GM12878 (cell line): ENCODE measurements around the gene DTL. TPM values are rescaled to one million over a fixed set of nuclear protein-coding genes. Genes with fewer than 3 reads are reported as not detected.

ENCODE experiments used
- ATAC-seq: fragments of 200-7000 bp; cut with Tn5 transposase; 3 replicates; pipeline ENCODE4 v1.9.1; 2020; ENCODE audit warnings: mild to moderate bottlenecking, moderate library complexity
- BruUV-seq: library from RNA; stranded (reverse); fragments of 400-500 nt; replicated peaks from 2 replicates; lab custom pipeline; 2021; lab: Mats Ljungman, UMichigan
- CTCF ChIA-PET: fragments of 300-600 bp; sonication (Branson Sonifier 250); formaldehyde crosslinking; extraction: SDS; loops from one replicate; lab custom pipeline; 2021; ENCODE audit warnings: inconsistent platforms; lab: Yijun Ruan, JAX
- POLR2A ChIA-PET: fragments of 350-600 bp; formaldehyde crosslinking; extraction: SDS; loops from one replicate; lab custom pipeline; 2021; ENCODE audit warnings: inconsistent platforms; lab: Charles Lee
- RAD21 ChIA-PET: fragments of 300-600 bp; sonication (Branson Sonifier 250); formaldehyde crosslinking; loops from one replicate; lab custom pipeline; 2023; ENCODE audit warnings: antibody characterized with exemption; ENCODE audit not compliant: unreplicated experiment; lab: Charles Lee
- SMC1A ChIA-PET: fragments of 300-600 bp; sonication (Branson Sonifier 250); formaldehyde crosslinking; loops from one replicate; lab custom pipeline; 2023; ENCODE audit not compliant: unreplicated experiment, uncharacterized antibody; lab: Charles Lee
- DNase-seq: peaks from one replicate; pipeline ENCODE4 v3.0.0-alpha.2; 2011; ENCODE audit warnings: low read depth, low spot score
- FAIRE-seq: peaks from 3 replicates; lab custom pipeline; 2011; peaks lifted over from hg19 to GRCh38; lab: Jason Lieb, UNC
- H2AFZ ChIP-seq: 2 replicates; pipeline ENCODE4 v1.6.0; 2011; ENCODE audit warnings: low read depth, low read length, control low read depth; ENCODE audit not compliant: control insufficient read depth
- H3K27ac ChIP-seq: 2 replicates; pipeline ENCODE4 v1.5.1; 2011; ENCODE audit warnings: control low read depth; ENCODE audit not compliant: control insufficient read depth, insufficient read depth
- H3K27me3 ChIP-seq, 2 experiments: replicated peaks in 1 of 2; 2 replicates each; pipeline versions ENCODE4 v1.6.0 to v1.6.1; 2011; ENCODE audit warnings: low read length in 1 of 2; ENCODE audit not compliant: control insufficient read depth in 2 of 2, insufficient read depth in 2 of 2
- H3K36me3 ChIP-seq, 2 experiments: 2 replicates each; pipeline ENCODE4 v1.5.1; 2011; ENCODE audit warnings: low read length in 1 of 2; ENCODE audit not compliant: control insufficient read depth in 2 of 2, insufficient read depth in 2 of 2
- H3K4me1 ChIP-seq: 2 replicates; pipeline ENCODE4 v1.6.1; 2011; ENCODE audit warnings: mild to moderate bottlenecking, low read length, moderate library complexity, mixed read lengths; ENCODE audit not compliant: control insufficient read depth, insufficient read depth
- H3K4me2 ChIP-seq: 2 replicates; pipeline ENCODE4 v1.6.0; 2011; ENCODE audit warnings: control low read depth; ENCODE audit not compliant: control insufficient read depth, insufficient read depth
- H3K4me3 ChIP-seq: fragments of 200-600 bp; sonication (generic); 2 replicates; pipeline ENCODE4 v1.5.1; 2016
- H3K79me2 ChIP-seq: 2 replicates; pipeline ENCODE4 v1.6.0; 2011; ENCODE audit warnings: low read length; ENCODE audit not compliant: control insufficient read depth, insufficient read depth
- H3K9ac ChIP-seq: 2 replicates; pipeline ENCODE4 v1.8.0; 2011; ENCODE audit warnings: low read length, control low read depth, mixed read lengths; ENCODE audit not compliant: control insufficient read depth, insufficient read depth
- H3K9me3 ChIP-seq: replicated peaks from 3 replicates; pipeline ENCODE4 v1.5.1; 2011; ENCODE audit warnings: mild to moderate bottlenecking, low read length; ENCODE audit not compliant: control insufficient read depth, insufficient read depth
- H4K20me1 ChIP-seq: 2 replicates; pipeline ENCODE4 v1.6.0; 2011; ENCODE audit not compliant: control insufficient read depth, insufficient read depth
- BCL3 ChIP-seq: IDR thresholded peaks from 2 replicates; pipeline ENCODE4 v1.6.1; 2011; ENCODE audit warnings: borderline replicate concordance, low read depth, mild to moderate bottlenecking, moderate library complexity, low read length; ENCODE audit not compliant: insufficient read depth, poor library complexity, severe bottlenecking
- FOXM1 ChIP-seq: IDR thresholded peaks from 2 replicates; pipeline ENCODE4 v1.6.1; 2012; ENCODE audit warnings: low read depth, mild to moderate bottlenecking, inconsistent platforms, low read length, moderate library complexity
- HCFC1 ChIP-seq: fragments of 150-350 bp; IDR thresholded peaks from 2 replicates; pipeline ENCODE4 v1.6.1; 2014; ENCODE audit warnings: low read length
- IKZF2 ChIP-seq, 2 experiments: fragments of 450-650 bp; IDR thresholded peaks; 2 replicates each; pipeline ENCODE4 v1.6.1; 2017; ENCODE audit warnings: mild to moderate bottlenecking in 2 of 2, moderate library complexity in 2 of 2
- JUNB ChIP-seq: IDR thresholded peaks from 2 replicates; pipeline ENCODE4 v1.6.1; 2016; ENCODE audit warnings: antibody characterized with exemption, mild to moderate bottlenecking
- NKRF ChIP-seq: fragments of 450-650 bp; conservative IDR thresholded peaks from 2 replicates; pipeline ENCODE4 v1.6.1; 2017; ENCODE audit warnings: mild to moderate bottlenecking, moderate library complexity
- NRF1 ChIP-seq: conservative IDR thresholded peaks from 2 replicates; pipeline ENCODE4 v1.6.1; 2011; ENCODE audit warnings: mild to moderate bottlenecking, low read depth, low read length, improper control_type of control experiment
- RAD21 ChIP-seq: IDR thresholded peaks from 2 replicates; pipeline ENCODE4 v1.6.1; 2011; ENCODE audit warnings: mild to moderate bottlenecking, low read depth, low read length, moderate library complexity; ENCODE audit not compliant: insufficient read depth
- SRF ChIP-seq, 2 experiments: IDR thresholded peaks; 2 replicates each; pipeline ENCODE4 v1.6.1; 2011; ENCODE audit warnings: low read depth in 2 of 2, low read length in 2 of 2, mild to moderate bottlenecking in 1 of 2, moderate library complexity in 1 of 2
- USF1 ChIP-seq: IDR thresholded peaks from 2 replicates; pipeline ENCODE4 v1.6.1; 2011; ENCODE audit warnings: borderline replicate concordance, low read depth, mild to moderate bottlenecking, moderate library complexity, mixed read lengths, low read length; ENCODE audit not compliant: insufficient read depth; ENCODE audit errors: extremely low read length
- ZNF274 ChIP-seq: IDR thresholded peaks from one replicate; pipeline ENCODE4 v1.8.0; 2011; ENCODE audit not compliant: insufficient read length, insufficient read depth
- WGBS: methylation state at CpG from one replicate; pipeline ENCODE4 v1.1.6; 2016; ENCODE audit warnings: low lambda C conversion rate; ENCODE audit not compliant: insufficient replicate concordance, insufficient coverage; ENCODE audit errors: missing lambda C conversion rate; 5-methylcytosine and 5-hydroxymethylcytosine counted together
- in situ Hi-C: fragments of 300-500 bp; cut with MboI; formaldehyde crosslinking; loops from 9 replicates; pipeline ENCODE4 v1.14.3; 2018; ENCODE audit warnings: mixed read lengths
- intact Hi-C: fragments of 100-400 bp; cut with micrococcal nuclease; formaldehyde crosslinking; loops from one replicate; pipeline ENCODE4 v1.14.2; 2022; ENCODE audit not compliant: unreplicated experiment
- polyA plus RNA-seq, 11 experiments: library from polyadenylated mRNA; depleted of rRNA in 4 of 11; unstranded in 6 of 11; stranded (reverse) in 5 of 11; fragments of >200 nt; fragmentation: Nextera tagmentation in 4 of 11; fragmentation: Illumina TruSeq in 1 of 11; extraction: Ambion mirVana in 4 of 11; extraction: Trizol in 1 of 11; gene quantifications; 1 replicate in 1 of 11; 2 replicates in 10 of 11; pipeline versions ENCODE4 v1.2.1 to v1.2.3, GENCODE V29; 2011 to 2016; ENCODE audit warnings: inconsistent platforms in 2 of 11, missing spikeins in 2 of 11, low read depth in 1 of 11
- total RNA-seq, 4 experiments: library from RNA; depleted of rRNA in 3 of 4; stranded (reverse); fragments of >200 nt in 3 of 4; fragmentation: Illumina TruSeq in 1 of 4; extraction: Trizol in 1 of 4; gene quantifications; 2 replicates each; pipeline versions ENCODE4 v1.2.1 to v1.2.3, GENCODE V29; 2013 to 2021

DTL gene
- total and polyA plus RNA-seq, 10 of the 15 experiments (the other 5 are each of a cell fraction or from before 2014, with no cell fraction given), result 24.1 to 73.4 (median 52.2) TPM

GRCh38 chr1:212141404-212141803, 105.9 kb downstream of the DTL start:
- ATAC-seq, result no peak
- H3K9ac ChIP-seq, result no peak overlapping the region
- RAD21 ChIA-PET, result no interaction called here
- FAIRE-seq, result no peak
- intact Hi-C loops (no loop called here), in situ Hi-C loops (no loop called here)
- H3K4me3 ChIP-seq, result no peak overlapping the region
- no peaks in the 10 kb centered on the region for H4K20me1 ChIP-seq
- no peak overlapping the region for H3K27ac ChIP-seq
- no peaks in the 10 kb centered on the region for H3K79me2 ChIP-seq
- H3K4me2 ChIP-seq, result no peak overlapping the region
- 87% methylated on average over 4 of the region's 4 CpGs for WGBS
- H3K27me3 ChIP-seq, result no peaks in the 10 kb centered on the region
- no peak overlapping the region for H2AFZ ChIP-seq
- H3K4me1 ChIP-seq, result no peaks in the 10 kb centered on the region
- TF ChIP-seq ZNF274 (no peak), JUNB (no peak), BCL3 (no peak), USF1 (no peak), HCFC1 (no peak), SRF (IDR thresholded peaks at IDR 0.05; ENCODE audit: low read depth in 2 of 2, low read length in 2 of 2) (no peak), NKRF (no peak), FOXM1 (no peak), RAD21 (no peak), NRF1 (no peak), IKZF2 (IDR thresholded peaks at IDR 0.05) (no peak)
- no peaks in the 10 kb centered on the region for H3K9me3 ChIP-seq
- CTCF ChIA-PET, result interaction anchor here (1.2 kb wide), 1 partner anchor 10 kb away, joined by 3 read pairs; no protein-coding TSS in a partner anchor
- DNase-seq, result no peak
- POLR2A ChIA-PET, result no interaction called here
- BruUV-seq, result no TSS peak
- no peaks in the 10 kb centered on the region for H3K36me3 ChIP-seq
- SMC1A ChIA-PET, result interaction anchor here (1.1 to 2.4 kb wide), 2 partner anchors 52 to 148 kb away, joined by 3 to 5 read pairs; no protein-coding TSS in a partner anchor
